HepG2 (cell line): Measurements from ENCODE around the gene PMS2. TPM values are rescaled to one million over a fixed set of nuclear protein-coding genes. Genes with fewer than 3 reads are reported as not detected.
A peak's percentile ranks its signal among the peaks of the same experiment; 100 is the strongest.

ENCODE experiments used
- BRCA1 ChIP-seq: sonication (generic); formaldehyde crosslinking; IDR thresholded peaks from 2 replicates; pipeline ENCODE4 v1.4.0; 2020; ENCODE audit warnings: missing genetic modification reagents
- EZH2 ChIP-seq: conservative IDR thresholded peaks from 2 replicates; pipeline ENCODE4 v1.6.1; 2012; ENCODE audit warnings: mild to moderate bottlenecking, low read depth, low read length, moderate library complexity
- FOXK2 ChIP-seq: fragments of 450-650 bp; IDR thresholded peaks from 2 replicates; pipeline ENCODE4 v1.6.1; 2016
- GABPA ChIP-seq, 2 experiments: IDR thresholded peaks; 2 replicates each; pipeline ENCODE4 v1.6.1; 2011 to 2016; ENCODE audit warnings: low read depth in 2 of 2, low read length in 1 of 2, missing biosample characterization in 1 of 2, missing genetic modification characterization in 1 of 2
- NCOA1 ChIP-seq: sonication (generic); formaldehyde crosslinking; IDR thresholded peaks from 2 replicates; pipeline ENCODE4 v1.9.0; 2021; ENCODE audit warnings: missing genetic modification reagents
- NFE2L2 ChIP-seq: fragments of 150-350 bp; IDR thresholded peaks from 2 replicates; pipeline ENCODE4 v1.6.1; 2014; ENCODE audit warnings: low read length
- PAF1 ChIP-seq: IDR thresholded peaks from 2 replicates; pipeline ENCODE4 v1.6.1; 2016; ENCODE audit warnings: missing genetic modification reagents, missing compliant biosample characterization
- POGZ ChIP-seq: sonication (generic); formaldehyde crosslinking; IDR thresholded peaks from 2 replicates; pipeline ENCODE4 v1.4.0; 2020; ENCODE audit warnings: mild to moderate bottlenecking, missing genetic modification reagents
- PRMT3 ChIP-seq: sonication (generic); formaldehyde crosslinking; IDR thresholded peaks from 2 replicates; pipeline ENCODE4 v1.8.1; 2022; ENCODE audit warnings: low read depth, mild to moderate bottlenecking, moderate library complexity, missing genetic modification reagents, borderline replicate concordance
- SNRNP70 ChIP-seq: fragments of 200-400 bp; formaldehyde crosslinking; IDR thresholded peaks from 2 replicates; pipeline ENCODE4 v1.6.1; 2017; ENCODE audit warnings: mild to moderate bottlenecking, low read depth, low read length, moderate library complexity
- ZBTB3 ChIP-seq: sonication (generic); formaldehyde crosslinking; IDR thresholded peaks from 2 replicates; pipeline ENCODE4 v1.4.0; 2020; ENCODE audit warnings: low read depth, mild to moderate bottlenecking, moderate library complexity, missing genetic modification reagents, borderline replicate concordance
- ZNF343 ChIP-seq: sonication (generic); formaldehyde crosslinking; IDR thresholded peaks from 2 replicates; pipeline ENCODE4 v1.4.0; 2020; ENCODE audit warnings: mild to moderate bottlenecking, missing genetic modification reagents
- ZNF552 ChIP-seq: sonication (generic); formaldehyde crosslinking; IDR thresholded peaks from 2 replicates; pipeline ENCODE4 v1.9.0; 2022; ENCODE audit warnings: missing genetic modification reagents, mild to moderate bottlenecking, borderline replicate concordance
- ZNF569 ChIP-seq: sonication (generic); formaldehyde crosslinking; IDR thresholded peaks from 2 replicates; pipeline ENCODE4 v1.5.0; 2020; ENCODE audit warnings: mild to moderate bottlenecking, missing genetic modification reagents, moderate library complexity, borderline replicate concordance
- ZNF652 ChIP-seq: IDR thresholded peaks from 2 replicates; pipeline ENCODE4 v1.6.1; 2016; ENCODE audit warnings: low read depth, borderline replicate concordance
- ZZZ3 ChIP-seq: sonication (generic); formaldehyde crosslinking; IDR thresholded peaks from 2 replicates; pipeline ENCODE4 v1.4.0; 2020; ENCODE audit warnings: missing genetic modification reagents, mild to moderate bottlenecking, borderline replicate concordance
- polyA plus RNA-seq, 8 experiments: library from polyadenylated mRNA; depleted of rRNA in 3 of 8; stranded (reverse) in 7 of 8; unstranded in 1 of 8; fragments of >200 nt; fragmentation: Illumina TruSeq in 4 of 8; extraction: Trizol in 4 of 8; gene quantifications; 2 replicates each; pipeline versions ENCODE4 v1.2.1 to v1.2.3, GENCODE V29; 2011 to 2016; ENCODE audit warnings: low read depth in 4 of 8, missing spikeins in 1 of 8, mixed read lengths in 1 of 8; ENCODE audit not compliant: insufficient read depth in 1 of 8
- total RNA-seq, 5 experiments: library from RNA; depleted of rRNA; stranded (reverse); fragments of >200 nt; fragmentation: Illumina TruSeq; extraction: Trizol; gene quantifications; 2 replicates each; pipeline ENCODE4 v1.2.3, GENCODE V29; 2016; ENCODE audit warnings: low read depth in 1 of 5
- TF ChIP-seq, protein P1 (sequence below): sonication (generic); formaldehyde crosslinking; conservative IDR thresholded peaks from 2 replicates; pipeline ENCODE4 v1.8.0; 2022; ENCODE audit warnings: low read depth, missing genetic modification reagents
- TF ChIP-seq, protein P2 (sequence below): sonication (generic); formaldehyde crosslinking; IDR thresholded peaks from 2 replicates; pipeline ENCODE4 v1.4.0; 2020; ENCODE audit warnings: missing genetic modification reagents
- TF ChIP-seq, protein P3 (sequence below): sonication (generic); formaldehyde crosslinking; IDR thresholded peaks from 2 replicates; pipeline ENCODE4 v1.5.0; 2020; ENCODE audit warnings: missing genetic modification reagents, mild to moderate bottlenecking, borderline replicate concordance
- TF ChIP-seq, protein P4 (sequence below): sonication (generic); formaldehyde crosslinking; IDR thresholded peaks from 2 replicates; pipeline ENCODE4 v1.8.1; 2023; ENCODE audit warnings: mild to moderate bottlenecking, missing genetic modification reagents
- TF ChIP-seq, protein P5 (sequence below): sonication (generic); formaldehyde crosslinking; IDR thresholded peaks from 2 replicates; pipeline ENCODE4 v1.4.0; 2020; ENCODE audit warnings: missing genetic modification reagents

Gene PMS2
- total and polyA plus RNA-seq, 2 of the 13 experiments (the other 11 are each of a cell fraction or from before 2014, with no cell fraction given) = 6.3 to 11.4 TPM

GRCh38 chr7:6008668-6009611 is at the start of gene PMS2, which contains the start of gene AIMP2 (continued):
- TF ChIP-seq ZZZ3 (CRISPR knock-in tag) = peak; percentile 24; the same call in 1 of the 2 replicates
- peak; percentile 9; the same call in 1 of the 2 replicates for TF ChIP-seq ZNF652 (CRISPR knock-in tag)
- no peak for TF ChIP-seq NFE2L2
- TF ChIP-seq ZNF552 (CRISPR knock-in tag) = peak; percentile 100
- TF ChIP-seq EZH2 = no peak
- TF ChIP-seq, protein P1, sequence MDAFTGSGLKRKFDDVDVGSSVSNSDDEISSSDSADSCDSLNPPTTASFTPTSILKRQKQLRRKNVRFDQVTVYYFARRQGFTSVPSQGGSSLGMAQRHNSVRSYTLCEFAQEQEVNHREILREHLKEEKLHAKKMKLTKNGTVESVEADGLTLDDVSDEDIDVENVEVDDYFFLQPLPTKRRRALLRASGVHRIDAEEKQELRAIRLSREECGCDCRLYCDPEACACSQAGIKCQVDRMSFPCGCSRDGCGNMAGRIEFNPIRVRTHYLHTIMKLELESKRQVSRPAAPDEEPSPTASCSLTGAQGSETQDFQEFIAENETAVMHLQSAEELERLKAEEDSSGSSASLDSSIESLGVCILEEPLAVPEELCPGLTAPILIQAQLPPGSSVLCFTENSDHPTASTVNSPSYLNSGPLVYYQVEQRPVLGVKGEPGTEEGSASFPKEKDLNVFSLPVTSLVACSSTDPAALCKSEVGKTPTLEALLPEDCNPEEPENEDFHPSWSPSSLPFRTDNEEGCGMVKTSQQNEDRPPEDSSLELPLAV = 0 out of 2 replicates have a peak, but pooled peaks have one; percentile 70
- TF ChIP-seq PAF1 (CRISPR knock-in tag) = peak; percentile 72; the same call in 1 of the 2 replicates
- TF ChIP-seq, protein P2, sequence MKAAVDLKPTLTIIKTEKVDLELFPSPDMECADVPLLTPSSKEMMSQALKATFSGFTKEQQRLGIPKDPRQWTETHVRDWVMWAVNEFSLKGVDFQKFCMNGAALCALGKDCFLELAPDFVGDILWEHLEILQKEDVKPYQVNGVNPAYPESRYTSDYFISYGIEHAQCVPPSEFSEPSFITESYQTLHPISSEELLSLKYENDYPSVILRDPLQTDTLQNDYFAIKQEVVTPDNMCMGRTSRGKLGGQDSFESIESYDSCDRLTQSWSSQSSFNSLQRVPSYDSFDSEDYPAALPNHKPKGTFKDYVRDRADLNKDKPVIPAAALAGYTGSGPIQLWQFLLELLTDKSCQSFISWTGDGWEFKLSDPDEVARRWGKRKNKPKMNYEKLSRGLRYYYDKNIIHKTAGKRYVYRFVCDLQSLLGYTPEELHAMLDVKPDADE (CRISPR knock-in tag) = peak; percentile 96
- peak; percentile 83 for TF ChIP-seq NCOA1 (CRISPR knock-in tag)
- peak; percentile 97 for TF ChIP-seq BRCA1 (CRISPR knock-in tag)
- TF ChIP-seq POGZ (CRISPR knock-in tag) = peak; percentile 72; the same call in 1 of the 2 replicates
- TF ChIP-seq, protein P3, sequence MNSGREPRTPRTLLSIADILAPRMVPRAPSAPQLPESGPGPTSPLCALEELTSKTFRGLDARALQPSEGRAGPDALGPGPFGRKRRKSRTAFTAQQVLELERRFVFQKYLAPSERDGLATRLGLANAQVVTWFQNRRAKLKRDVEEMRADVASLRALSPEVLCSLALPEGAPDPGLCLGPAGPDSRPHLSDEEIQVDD (CRISPR knock-in tag) = peak; percentile 100
- TF ChIP-seq ZBTB3 (CRISPR knock-in tag) = peak; percentile 95; the same call in 1 of the 2 replicates
- TF ChIP-seq, protein P4, sequence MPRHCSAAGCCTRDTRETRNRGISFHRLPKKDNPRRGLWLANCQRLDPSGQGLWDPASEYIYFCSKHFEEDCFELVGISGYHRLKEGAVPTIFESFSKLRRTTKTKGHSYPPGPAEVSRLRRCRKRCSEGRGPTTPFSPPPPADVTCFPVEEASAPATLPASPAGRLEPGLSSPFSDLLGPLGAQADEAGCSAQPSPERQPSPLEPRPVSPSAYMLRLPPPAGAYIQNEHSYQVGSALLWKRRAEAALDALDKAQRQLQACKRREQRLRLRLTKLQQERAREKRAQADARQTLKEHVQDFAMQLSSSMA (CRISPR knock-in tag) = peak; percentile 99
- TF ChIP-seq SNRNP70 = no peak
- TF ChIP-seq FOXK2 = peak; percentile 21; the same call in 1 of the 2 replicates
- TF ChIP-seq PRMT3 = no peak; the same call in none of the 2 replicates
- TF ChIP-seq ZNF569 (CRISPR knock-in tag) = peak; percentile 97; the same call in 1 of the 2 replicates
- TF ChIP-seq, protein P5, sequence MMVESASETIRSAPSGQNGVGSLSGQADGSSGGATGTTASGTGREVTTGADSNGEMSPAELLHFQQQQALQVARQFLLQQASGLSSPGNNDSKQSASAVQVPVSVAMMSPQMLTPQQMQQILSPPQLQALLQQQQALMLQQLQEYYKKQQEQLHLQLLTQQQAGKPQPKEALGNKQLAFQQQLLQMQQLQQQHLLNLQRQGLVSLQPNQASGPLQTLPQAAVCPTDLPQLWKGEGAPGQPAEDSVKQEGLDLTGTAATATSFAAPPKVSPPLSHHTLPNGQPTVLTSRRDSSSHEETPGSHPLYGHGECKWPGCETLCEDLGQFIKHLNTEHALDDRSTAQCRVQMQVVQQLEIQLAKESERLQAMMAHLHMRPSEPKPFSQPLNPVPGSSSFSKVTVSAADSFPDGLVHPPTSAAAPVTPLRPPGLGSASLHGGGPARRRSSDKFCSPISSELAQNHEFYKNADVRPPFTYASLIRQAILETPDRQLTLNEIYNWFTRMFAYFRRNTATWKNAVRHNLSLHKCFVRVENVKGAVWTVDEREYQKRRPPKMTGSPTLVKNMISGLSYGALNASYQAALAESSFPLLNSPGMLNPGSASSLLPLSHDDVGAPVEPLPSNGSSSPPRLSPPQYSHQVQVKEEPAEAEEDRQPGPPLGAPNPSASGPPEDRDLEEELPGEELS (CRISPR knock-in tag) = no peak; the same call in none of the 2 replicates
- peak; percentile 99 for TF ChIP-seq ZNF343 (CRISPR knock-in tag)
- peak; percentile 69 for TF ChIP-seq GABPA (IDR thresholded peaks at IDR 0.05; ENCODE audit: low read depth, low read length)
- TF ChIP-seq GABPA (CRISPR knock-in tag; IDR thresholded peaks at IDR 0.05; ENCODE audit: low read depth) = peak; percentile 93
